ENCODE measurements around the gene IL4R.
A peak's percentile ranks its signal among the peaks of the same experiment; 100 is the strongest.

IL4R gene

GRCh38 chr16:27301236-27301861, 12.4 kb upstream of the IL4R start:
- peak in 1 of 2 experiments; percentile 6 for DNase-seq (ENCODE audit: low spot score in 2 of 2)

GRCh38 chr16:27302126-27302525, 11.6 kb upstream of the IL4R start:
- DNase-seq (ENCODE audit: low spot score in 2 of 2): no peak
- in situ Hi-C loops (cut with MboI; ENCODE audit: low sequenced_read_pairs): no loop called here

More at GRCh38 chr16:27301236-27301861, 12.4 kb upstream of the IL4R start:
- in situ Hi-C loops (cut with MboI; ENCODE audit: low sequenced_read_pairs): no loop called here
- no peaks in the 10 kb centered on the region for H3K9me3 ChIP-seq
- no peaks in the 10 kb centered on the region; the same call in 1 of the 2 replicates for H3K4me1 ChIP-seq
- H3K27me3 ChIP-seq (ENCODE audit: low read depth): no peaks in the 10 kb centered on the region
- no peaks in the 10 kb centered on the region for H3K36me3 ChIP-seq (replicated peaks)
- no peak overlapping the region for H3K4me3 ChIP-seq

GRCh38 chr16:27303256-27304100, 10.3 kb upstream of the IL4R start:
- Histone ChIP-seq H3K4me3 (no peak overlapping the region), H3K9me3 (no peaks in the 10 kb centered on the region), H3K36me3 (replicated peaks) (no peaks in the 10 kb centered on the region), H3K27me3 (ENCODE audit: low read depth) (no peaks in the 10 kb centered on the region), H3K4me1 (no peaks in the 10 kb centered on the region; the same call in 1 of the 2 replicates)
- no peak for DNase-seq (ENCODE audit: low spot score in 2 of 2)
- in situ Hi-C loops (cut with MboI; ENCODE audit: low sequenced_read_pairs): no loop called here

More at GRCh38 chr16:27302126-27302525, 11.6 kb upstream of the IL4R start:
- Histone ChIP-seq H3K27me3 (ENCODE audit: low read depth) (no peaks in the 10 kb centered on the region), H3K4me1 (no peaks in the 10 kb centered on the region; the same call in 1 of the 2 replicates), H3K36me3 (replicated peaks) (no peaks in the 10 kb centered on the region), H3K9me3 (no peaks in the 10 kb centered on the region), H3K4me3 (no peak overlapping the region)

- in situ Hi-C loops (cut with MboI; ENCODE audit: low sequenced_read_pairs): no loop called here
- Histone ChIP-seq H3K4me3 (no peak overlapping the region), H3K27me3 (ENCODE audit: low read depth) (no peaks in the 10 kb centered on the region), H3K9me3 (no peaks in the 10 kb centered on the region), H3K4me1 (no peaks in the 10 kb centered on the region; the same call in 1 of the 2 replicates), H3K36me3 (replicated peaks) (no peaks in the 10 kb centered on the region)
- no peak for DNase-seq (ENCODE audit: low spot score in 2 of 2)
Observed at GRCh38 chr16:27304102-27304501, 9.7 kb upstream of the IL4R start.

- DNase-seq (ENCODE audit: low spot score in 2 of 2): no peak
- no peak overlapping the region for H3K4me3 ChIP-seq
- in situ Hi-C loops (cut with MboI; ENCODE audit: low sequenced_read_pairs): no loop called here
Observed at GRCh38 chr16:27304881-27305745, 8.7 kb upstream of the IL4R start.

GRCh38 chr16:27305839-27306442, 7.8 kb upstream of the IL4R start:
- no peak overlapping the region for H3K4me3 ChIP-seq
- H3K36me3 ChIP-seq (replicated peaks): no peaks in the 10 kb centered on the region
- no peaks in the 10 kb centered on the region for H3K27me3 ChIP-seq (ENCODE audit: low read depth)
- no peaks in the 10 kb centered on the region for H3K9me3 ChIP-seq
- in situ Hi-C loops (cut with MboI; ENCODE audit: low sequenced_read_pairs): no loop called here
- H3K4me1 ChIP-seq: no peaks in the 10 kb centered on the region; the same call in 1 of the 2 replicates
- DNase-seq (ENCODE audit: low spot score in 2 of 2): no peak

More at GRCh38 chr16:27304881-27305745, 8.7 kb upstream of the IL4R start:
- Histone ChIP-seq H3K36me3 (replicated peaks) (no peaks in the 10 kb centered on the region), H3K9me3 (no peaks in the 10 kb centered on the region), H3K4me1 (no peaks in the 10 kb centered on the region; the same call in 1 of the 2 replicates), H3K27me3 (ENCODE audit: low read depth) (no peaks in the 10 kb centered on the region)

- Histone ChIP-seq H3K36me3 (replicated peaks) (no peaks in the 10 kb centered on the region), H3K4me3 (no peak overlapping the region), H3K4me1 (no peaks in the 10 kb centered on the region), H3K27me3 (ENCODE audit: low read depth) (no peaks in the 10 kb centered on the region), H3K9me3 (no peaks in the 10 kb centered on the region)
- in situ Hi-C loops (cut with MboI; ENCODE audit: low sequenced_read_pairs): no loop called here
- no peak for DNase-seq (ENCODE audit: low spot score in 2 of 2)
Observed at GRCh38 chr16:27308792-27309191, 5.0 kb upstream of the IL4R start.

- in situ Hi-C loops (cut with MboI; ENCODE audit: low sequenced_read_pairs): no loop called here
Observed at GRCh38 chr16:27310576-27311447, 3.0 kb upstream of the IL4R start.

GRCh38 chr16:27311448-27311830, 2.3 kb upstream of the IL4R start:
- H3K4me1 ChIP-seq: peaks cover 3% of the 10 kb centered on the region; the same call in 1 of the 2 replicates
- H3K9me3 ChIP-seq: no peaks in the 10 kb centered on the region
- no peak overlapping the region for H3K4me3 ChIP-seq
- no peaks in the 10 kb centered on the region for H3K27me3 ChIP-seq (ENCODE audit: low read depth)
- no peak for DNase-seq (ENCODE audit: low spot score in 2 of 2)
- in situ Hi-C loops (cut with MboI; ENCODE audit: low sequenced_read_pairs): no loop called here
- H3K36me3 ChIP-seq (replicated peaks): no peaks in the 10 kb centered on the region

More at GRCh38 chr16:27310576-27311447, 3.0 kb upstream of the IL4R start:
- Histone ChIP-seq H3K36me3 (replicated peaks) (no peaks in the 10 kb centered on the region), H3K9me3 (no peaks in the 10 kb centered on the region), H3K4me1 (peaks cover 3% of the 10 kb centered on the region; the same call in 1 of the 2 replicates), H3K27me3 (ENCODE audit: low read depth) (no peaks in the 10 kb centered on the region), H3K4me3 (no peak overlapping the region)
- DNase-seq (ENCODE audit: low spot score in 2 of 2): no peak

GRCh38 chr16:27311897-27312303, 1.9 kb upstream of the IL4R start:
- Histone ChIP-seq H3K27me3 (ENCODE audit: low read depth) (no peaks in the 10 kb centered on the region), H3K4me3 (no peak overlapping the region), H3K4me1 (peaks cover 3% of the 10 kb centered on the region; the same call in 1 of the 2 replicates), H3K36me3 (replicated peaks) (no peaks in the 10 kb centered on the region), H3K9me3 (no peaks in the 10 kb centered on the region)
- in situ Hi-C loops (cut with MboI; ENCODE audit: low sequenced_read_pairs): no loop called here
- DNase-seq (ENCODE audit: low spot score in 2 of 2): no peak

GRCh38 chr16:27312580-27313421, 973 bp upstream of the IL4R start:
- Histone ChIP-seq H3K9me3 (no peaks in the 10 kb centered on the region), H3K4me3 (peak overlapping the region; percentile 55), H3K27me3 (ENCODE audit: low read depth) (no peaks in the 10 kb centered on the region), H3K36me3 (replicated peaks) (no peaks in the 10 kb centered on the region), H3K4me1 (peaks cover 3% of the 10 kb centered on the region; the same call in 1 of the 2 replicates)
- in situ Hi-C loops (cut with MboI; ENCODE audit: low sequenced_read_pairs): no loop called here
- DNase-seq (ENCODE audit: low spot score in 2 of 2): no peak

Data from HAP-1 (cell line).